NCI-H187 treated with DMSO at 0.1 percent for 48 hours (cell line): Measurements from ENCODE around the gene KIF25.

Experiments used
- DNase-seq: peaks from one replicate; lab custom pipeline; 2025; lab: John Stamatoyannopoulos, UW

Gene KIF25

DNA sequence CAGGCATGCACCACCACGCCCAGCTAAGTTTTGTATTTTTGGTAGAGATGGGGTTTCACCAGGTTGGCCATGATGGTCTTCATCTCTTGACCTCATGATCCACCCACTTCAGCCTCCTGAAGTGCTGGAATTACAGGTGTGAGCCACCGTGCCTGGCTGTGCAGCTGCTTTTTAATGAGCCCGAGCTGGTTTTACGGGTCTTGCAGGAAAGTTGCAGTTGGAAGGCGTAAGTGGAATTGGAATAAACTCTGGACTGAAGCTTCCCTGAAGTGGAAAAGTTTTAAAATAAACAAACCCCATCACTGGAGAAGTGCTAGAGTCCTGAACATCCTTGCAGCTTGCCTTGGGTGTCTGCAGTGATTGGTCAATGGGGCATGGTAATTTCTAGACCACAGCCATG, 40.4 kb downstream of the KIF25 start:
- DNase-seq: no peak

DNA sequence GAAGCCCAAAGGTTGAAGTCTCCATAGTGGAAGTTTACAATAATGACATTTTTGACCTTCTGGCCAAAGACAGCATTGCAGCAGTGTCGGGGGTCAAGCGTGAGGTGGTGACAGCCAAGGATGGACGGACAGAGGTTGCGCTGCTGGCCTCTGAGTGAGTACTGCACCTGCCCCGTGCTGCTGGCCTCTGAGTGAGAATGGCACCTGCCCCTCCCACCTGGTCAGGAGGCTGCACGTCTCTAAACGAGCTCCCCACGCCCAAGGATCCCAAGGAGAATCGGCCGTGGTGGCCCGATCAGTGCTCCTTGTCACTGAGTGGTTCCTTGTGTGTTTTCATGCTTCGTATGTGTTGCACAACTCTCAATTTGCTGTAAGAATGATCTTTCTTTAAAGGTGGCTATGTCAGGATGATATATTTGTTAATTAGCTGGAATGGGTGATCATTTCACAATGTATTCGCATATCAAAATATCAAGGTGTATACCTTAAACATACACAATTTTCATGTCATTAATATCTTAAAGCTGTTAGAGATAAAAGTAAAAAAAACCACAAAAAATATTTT, 41.2 kb downstream of the KIF25 start:
- DNase-seq: no peak

DNA sequence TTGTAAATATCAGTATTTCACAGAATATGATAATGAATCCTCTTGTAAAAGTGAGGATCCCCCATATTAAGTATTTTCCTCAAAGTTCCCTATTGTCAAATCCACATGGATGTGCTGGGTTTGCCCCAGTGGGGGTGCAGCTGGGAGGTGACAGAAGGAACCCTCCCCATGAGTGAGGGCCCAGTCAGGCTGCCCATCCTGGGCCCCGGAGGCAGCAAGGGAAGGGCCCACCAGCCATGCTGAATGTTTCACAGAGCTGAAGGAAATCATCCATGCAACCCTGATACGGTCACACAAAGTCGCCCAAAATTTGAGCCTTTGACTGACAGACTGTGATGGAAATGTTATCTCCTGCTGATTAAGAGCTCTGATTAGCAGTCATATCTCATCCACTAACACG, 41.8 kb downstream of the KIF25 start:
- DNase-seq: no peak

DNA sequence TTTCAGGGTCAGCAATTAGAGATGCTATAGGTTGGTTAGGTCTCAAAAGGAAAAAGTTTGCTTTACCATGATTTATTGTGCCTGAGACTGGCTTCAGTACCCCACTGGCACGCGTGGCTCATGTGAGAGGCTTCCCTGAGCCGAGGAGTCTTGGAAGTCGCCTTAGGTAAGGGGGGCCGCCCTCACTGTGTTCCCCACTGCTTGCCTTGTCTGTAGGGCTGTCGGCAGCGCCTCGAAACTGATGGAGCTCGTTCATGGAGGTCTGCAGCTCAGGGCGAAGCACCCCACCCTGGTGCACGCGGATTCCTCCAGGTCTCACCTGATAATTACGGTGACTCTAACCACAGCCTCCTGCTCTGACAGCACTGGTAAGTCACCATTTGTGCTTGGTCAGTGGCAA, 42.4 kb downstream of the KIF25 start:
- no peak for DNase-seq

DNA sequence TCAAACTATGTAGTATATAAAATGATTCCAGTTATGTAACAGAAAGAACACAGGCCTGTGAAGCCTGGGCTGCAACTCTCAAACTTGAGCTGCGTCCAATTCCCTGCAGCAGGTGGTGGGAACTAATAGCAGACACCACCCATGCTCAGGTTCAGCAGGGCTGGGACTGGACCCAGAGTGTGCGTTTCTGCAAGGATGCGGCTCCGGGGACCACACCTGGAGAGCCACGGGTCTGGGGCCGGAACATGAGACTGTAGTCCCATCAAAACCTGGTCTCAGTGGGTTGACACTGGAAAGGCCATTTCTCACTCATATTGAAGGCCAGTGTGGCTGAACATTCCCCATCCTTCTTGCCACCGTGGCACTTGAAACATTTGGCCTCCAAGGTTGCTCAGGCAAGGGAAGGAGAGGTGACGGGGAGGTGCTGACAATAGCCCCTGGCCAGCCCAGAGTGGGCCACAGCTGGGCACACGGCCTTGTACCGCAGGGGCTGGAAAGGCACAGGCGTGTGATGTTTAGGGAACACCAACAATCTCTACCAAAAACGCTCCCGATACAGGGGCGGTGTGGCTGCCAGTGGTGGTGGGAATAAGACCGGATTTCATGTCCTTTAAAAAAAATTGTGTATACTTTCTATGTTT, 43.5 kb downstream of the KIF25 start:
- no peak for DNase-seq

DNA sequence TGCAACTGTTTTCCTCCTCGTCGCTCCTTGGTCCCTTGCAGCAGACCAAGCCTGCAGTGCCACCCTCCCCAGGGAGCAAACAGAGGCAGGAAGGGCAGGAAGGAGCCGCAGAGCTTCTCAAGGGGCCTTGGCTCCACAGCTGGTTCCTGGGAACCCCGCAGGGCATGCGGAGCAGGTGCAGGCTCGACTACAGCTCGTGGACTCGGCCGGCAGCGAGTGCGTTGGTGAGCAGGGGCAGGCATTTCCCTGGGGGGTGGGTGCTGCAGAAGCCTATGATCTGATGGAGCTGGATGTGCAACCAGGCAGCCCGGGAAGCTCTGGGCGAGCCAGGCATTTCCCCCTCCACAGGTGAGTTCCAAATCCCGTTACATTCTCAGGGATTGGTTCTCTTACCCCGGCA, 44.5 kb downstream of the KIF25 start:
- DNase-seq: no peak

DNA sequence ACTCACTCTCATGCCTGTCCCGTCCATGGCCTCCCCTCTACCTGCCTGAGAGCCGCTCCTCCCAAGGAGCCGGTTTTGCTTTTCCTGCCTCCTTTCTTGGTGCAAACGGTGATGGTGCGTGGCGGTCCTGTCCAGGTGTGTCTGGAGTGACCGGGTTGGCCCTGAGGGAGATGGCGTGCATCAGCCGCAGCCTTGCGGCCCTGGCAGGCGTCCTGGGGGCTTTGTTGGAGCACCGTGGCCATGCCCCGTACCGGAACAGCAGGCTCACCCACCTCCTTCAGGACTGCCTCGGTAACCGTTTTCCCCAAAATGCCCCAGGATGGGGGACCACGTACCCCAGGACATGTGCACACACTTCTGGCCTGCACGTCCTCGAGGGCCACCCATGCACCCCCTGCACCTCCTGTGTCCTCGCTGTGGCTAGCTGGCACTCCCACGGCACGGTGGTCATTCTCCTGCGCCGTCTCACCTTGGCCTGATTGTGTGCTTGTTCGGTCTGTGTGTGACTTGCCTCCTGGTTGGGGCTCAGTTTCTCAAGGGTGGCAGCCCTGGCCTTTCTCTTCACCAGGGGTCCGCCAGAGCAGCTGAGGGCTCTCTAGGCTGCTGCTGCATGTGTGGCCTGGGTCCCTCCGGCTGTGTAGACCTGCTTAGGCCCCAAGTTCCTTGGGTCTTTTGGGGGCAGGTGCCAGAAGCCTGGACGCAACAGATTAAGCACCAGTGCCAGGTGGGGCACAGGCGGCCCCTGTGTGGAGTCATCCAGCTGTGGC, 45.1 kb downstream of the KIF25 start:
- DNase-seq: no peak

DNA sequence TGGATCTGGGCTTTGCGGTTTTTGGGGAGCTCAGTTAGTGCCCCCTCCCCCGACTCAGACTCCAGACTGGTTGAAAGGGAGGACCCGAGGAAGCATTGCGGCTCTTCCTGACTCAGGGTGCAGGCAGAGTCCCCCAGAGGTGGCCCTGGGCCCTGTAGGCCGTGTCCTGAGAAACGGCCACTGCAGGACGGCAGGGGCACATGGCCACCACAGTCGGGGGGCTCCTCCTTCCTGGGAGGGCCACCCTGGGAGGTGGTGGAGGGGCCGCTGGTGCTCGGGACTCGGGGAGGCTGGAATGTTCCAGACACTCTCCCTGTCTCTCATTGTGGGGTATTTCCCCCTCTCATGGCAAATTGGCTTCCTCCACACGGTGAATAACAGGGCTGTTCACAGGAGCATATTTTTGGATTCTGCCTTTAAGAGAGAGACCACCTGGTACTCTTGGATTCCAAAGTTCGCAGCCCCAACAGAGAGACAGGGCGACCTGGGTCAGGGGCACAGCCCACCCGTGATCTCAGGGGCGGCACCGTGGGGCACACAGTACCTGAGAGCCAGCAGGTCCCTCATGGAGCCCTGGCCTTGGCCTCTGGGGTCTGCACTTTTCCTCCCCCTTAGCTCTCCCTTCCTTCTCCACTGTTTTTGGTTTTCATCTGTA, 45.8 kb downstream of the KIF25 start:
- no peak for DNase-seq

DNA sequence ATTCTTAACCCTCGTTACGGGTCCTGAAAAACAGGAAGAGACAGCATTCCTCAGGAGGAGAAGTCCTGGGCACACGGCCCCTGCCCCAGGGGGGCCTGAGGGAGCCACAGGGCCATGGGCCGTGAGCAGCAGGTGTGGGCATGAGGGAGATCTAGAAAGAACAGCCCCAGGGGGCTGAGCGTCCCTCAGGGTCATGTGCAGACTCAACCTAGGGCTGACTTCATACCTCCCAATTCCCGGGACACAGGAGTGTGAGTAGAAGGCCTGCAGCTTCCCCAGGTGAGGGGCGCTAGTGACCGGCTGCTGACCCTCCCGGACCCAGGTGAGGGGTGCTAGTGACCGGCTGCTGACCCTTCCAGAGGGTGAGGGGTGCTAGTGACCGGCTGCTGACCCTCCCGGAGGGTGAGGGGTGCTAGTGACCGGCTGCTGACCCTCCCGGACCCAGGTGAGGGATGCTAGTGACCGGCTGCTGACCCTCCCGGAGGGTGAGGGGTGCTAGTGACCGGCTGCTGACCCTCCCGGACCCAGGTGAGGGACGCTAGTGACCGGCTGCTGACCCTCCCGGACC, 46.5 kb downstream of the KIF25 start:
- no peak for DNase-seq

DNA sequence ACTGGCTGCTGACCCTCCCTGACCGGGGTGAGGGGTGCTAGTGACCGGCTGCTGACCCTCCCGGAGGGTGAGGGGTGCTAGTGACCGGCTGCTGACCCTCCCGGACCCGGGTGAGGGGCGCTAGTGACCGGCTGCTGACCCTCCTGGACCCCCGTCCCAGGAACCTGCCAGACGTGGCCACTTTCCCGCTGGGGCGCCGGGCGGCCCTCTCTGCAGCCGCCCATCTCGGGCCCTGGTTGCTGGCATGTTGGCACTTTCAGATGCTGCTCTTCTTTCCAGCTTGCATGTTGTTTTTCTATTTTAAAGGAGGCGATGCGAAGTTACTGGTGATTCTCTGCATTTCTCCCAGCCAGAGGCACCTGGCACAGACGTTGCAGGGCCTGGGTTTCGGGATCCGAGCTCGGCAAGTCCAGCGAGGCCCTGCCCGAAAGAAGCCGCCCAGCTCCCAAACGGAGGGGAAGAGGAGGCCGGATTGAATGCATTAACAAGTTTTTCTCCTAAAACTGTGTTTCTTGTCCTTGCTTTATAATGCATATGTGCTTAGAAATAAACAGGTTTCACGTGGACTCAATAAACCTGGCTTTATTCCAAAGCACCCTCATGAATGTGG, 47.2 kb downstream of the KIF25 start:
- no peak for DNase-seq

DNA sequence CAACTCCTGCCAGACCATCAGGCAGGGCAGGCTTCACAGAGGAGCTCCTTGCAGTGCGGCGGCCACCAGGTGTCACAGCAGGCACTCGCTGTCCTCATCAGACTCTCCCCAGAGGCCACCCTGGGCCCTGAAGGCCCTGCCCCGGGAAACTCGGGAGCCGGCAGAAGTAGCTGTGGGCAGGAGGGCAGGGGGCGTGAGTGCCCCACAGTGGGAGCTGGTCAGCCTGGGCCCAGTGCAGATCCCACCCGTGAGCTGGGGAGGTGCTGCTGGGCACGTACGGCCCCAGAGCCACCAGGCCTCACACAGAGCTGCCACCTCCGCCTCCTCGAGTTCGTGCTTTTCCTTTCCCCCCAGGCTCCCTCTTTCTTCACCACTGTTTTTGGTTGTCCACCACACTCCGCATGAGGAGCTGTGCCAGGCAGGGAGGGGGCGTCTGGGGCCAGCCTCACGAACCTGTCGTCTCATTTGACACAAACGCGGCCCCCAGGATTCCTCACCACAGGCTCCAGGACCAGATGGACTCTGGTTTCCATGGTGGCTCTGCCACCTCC, 47.7 kb downstream of the KIF25 start:
- DNase-seq: no peak

DNA sequence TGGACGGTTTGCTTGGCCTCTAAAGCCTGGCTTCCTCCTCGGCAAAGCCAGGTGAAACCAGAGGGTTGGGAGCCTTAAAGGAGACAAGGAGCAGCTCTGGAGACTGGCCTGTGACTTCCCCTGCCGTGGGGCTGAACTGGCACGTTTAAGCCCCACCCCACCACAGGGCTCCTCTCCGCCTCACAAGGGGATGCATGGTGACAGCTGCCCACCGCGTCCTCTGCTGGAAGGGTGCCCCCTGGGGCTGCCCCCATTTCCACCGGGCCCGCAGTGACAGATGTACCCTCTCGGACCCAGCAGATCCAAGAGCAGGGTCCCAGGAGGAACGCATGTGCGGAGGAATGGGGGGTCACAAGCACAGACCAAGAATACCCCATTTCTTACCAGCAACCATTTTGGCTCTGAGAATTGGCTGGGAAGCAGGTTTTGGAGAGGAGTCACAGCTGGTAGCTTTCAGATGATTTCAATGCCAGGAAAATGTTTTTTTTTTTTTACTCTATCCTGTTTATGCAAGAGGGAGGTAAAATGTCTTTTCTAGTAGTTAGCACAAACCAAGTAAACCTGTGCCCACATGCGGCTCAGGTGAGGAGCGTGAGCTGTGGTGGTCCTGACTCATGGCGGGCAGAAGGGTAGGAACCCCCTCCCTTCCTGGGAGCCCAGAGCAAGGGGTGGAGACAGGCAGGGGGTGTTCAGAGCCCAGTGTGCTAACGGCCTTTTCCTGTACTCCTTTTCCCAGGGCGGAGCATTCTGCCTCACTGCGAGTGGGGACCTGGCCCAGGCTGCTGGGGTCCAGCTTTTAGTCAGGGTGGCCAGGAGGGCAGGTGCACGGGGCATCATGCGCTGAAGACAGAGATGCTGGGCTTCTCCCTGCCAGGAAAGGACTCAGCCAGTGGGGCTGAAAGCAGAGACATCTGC, 48.5 kb downstream of the KIF25 start:
- DNase-seq: no peak

DNA sequence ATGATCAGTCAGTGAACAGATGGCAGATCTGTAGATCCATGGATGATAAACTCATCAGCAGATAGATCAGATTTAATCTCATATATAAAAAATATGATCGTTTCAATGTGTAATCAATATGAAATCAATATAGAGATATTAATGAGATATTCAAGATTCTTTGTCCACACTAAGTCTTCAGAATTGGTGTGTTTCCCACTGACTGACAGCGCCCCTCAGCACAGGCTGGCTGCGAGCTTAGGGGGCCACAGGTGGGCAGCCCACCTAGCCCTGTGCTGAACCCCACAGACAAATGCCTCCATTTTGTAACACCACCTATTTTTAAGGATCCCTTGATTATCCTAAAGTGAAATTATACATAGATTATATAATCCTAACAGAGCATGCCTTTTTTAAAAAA, 49.2 kb downstream of the KIF25 start:
- no peak for DNase-seq

DNA sequence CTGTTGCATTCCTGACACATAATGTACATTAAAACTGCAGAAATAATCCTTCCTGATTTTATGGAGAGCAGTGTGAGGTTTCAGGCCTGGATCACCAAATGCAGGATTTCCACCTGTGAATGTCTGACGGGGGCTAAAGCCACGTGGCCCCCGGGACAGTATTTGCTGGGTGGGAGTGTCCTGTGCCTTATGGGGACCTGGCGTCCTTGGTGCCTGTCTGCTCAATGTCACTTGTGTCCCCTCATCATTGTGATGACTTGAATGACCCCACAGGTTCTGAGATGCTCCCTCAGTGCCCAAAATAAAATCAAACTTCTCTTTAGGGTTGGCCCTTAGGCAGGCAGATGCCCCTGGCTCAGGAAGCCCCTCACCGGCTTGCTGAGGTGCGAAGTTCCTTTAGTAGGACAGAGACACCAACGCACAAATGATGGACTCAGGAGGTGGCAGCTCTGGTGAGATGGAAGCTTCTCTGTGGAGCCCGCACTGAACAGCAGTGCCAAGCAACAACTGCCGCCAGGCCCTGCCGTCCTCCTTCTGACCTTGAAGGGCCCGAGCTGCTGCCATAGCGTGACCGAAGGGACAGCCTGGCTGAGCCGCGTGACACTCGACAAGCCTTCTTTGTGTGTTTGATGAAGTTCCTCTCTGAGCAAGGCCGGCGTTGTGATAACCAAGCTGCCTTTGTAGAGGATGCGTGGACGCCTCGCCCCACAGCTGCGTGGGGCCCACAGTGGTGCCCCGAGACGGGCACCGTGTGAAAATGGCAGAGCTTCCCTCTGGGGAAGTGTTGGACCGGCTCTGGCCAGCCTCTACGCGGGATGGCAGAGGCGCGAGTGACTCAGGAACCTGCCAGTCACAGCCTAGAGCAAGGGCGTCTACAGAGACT, 50.6 kb downstream of the KIF25 start:
- DNase-seq: no peak

DNA sequence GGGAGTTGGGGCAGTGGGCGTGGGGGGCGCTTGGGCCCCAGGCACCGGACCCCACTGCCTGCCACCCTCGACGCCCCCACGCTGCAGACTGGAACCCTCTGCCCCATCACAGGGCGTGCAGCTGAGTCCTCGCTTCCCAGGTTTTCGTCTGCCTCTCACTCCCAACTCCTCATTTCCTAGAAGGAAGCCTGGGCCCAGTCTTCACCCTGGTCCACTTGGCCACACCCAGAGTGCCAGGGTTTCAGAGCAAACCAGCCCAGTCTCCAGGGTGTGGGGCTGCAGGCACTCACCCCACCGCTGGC, 51.2 kb downstream of the KIF25 start:
- DNase-seq: no peak

DNA sequence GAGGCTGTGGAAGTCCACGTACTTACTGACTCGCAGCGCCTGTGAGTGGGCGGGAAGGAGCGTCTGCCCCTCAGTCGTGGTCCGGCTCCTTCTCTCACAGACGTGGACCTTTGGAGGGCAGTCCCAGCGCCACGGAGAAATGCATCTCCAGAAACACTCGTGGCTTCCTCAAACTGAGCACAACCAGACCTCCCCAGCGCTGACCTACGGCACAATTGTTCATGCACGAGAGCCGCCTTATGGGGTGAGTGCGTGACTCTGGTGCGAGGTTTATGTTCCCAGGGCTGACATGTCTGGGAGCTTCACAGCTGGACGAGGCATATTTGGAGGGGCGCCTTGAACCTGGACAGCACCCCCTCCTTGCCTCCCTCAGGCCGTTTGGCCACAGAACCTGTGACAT, 51.8 kb downstream of the KIF25 start:
- DNase-seq: no peak

DNA sequence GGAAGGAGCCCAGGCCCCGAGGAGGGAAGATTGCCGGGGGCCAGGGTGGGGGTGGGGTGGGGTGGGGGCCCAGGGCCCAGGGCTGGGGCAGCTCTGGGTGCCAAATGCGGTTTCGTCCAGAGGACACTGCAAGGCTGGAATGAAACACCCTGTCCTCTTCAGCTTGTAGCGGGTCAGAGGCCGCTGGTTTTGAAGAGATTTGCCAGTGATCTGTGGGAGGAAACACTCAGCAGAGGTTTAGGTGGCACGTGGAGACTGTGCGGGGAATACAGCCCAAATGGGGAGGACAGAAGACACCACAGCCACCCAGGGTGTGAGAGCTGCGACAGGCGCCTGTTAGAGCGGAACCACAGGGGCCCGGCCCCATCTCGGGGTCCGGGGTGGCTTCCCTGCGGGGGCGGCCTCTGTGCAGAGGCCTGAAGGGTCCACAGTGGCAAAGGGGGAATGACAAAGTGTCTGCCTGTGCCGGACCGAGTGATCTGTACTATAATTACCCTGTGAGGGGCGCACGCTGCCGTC, 52.3 kb downstream of the KIF25 start:
- no peak for DNase-seq

DNA sequence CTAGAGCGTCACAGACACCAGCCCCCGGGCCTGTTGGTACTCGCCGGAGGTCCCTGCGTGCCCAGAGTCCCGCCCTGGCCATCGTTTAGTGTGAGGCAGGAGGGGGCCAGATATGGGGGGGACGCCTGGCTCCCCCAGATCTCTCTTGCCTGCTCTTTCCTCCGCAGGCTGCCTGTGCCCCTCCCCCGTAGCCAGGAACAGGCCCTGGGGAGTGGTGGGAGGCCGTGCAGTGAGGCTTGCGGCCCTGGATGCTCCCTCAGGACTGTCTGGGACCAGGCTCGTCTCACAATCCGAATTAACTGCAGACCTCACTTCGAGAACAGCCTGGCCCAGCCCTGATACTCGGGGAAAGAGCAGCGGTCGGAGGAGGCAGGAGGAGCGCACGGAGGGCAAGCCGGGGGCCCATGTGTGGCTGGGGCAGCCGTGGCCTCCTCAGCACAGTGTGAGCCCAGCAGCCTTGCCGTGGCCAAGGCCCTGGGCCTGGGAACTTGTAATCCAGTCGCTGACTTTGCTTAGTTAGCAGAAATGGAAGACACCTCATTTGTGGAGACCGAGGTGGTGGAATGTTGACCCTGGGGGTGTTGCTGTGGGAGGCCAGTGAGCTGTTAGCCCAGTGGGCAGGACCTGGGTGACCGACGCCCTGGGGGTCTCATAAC, 52.9 kb downstream of the KIF25 start:
- DNase-seq: no peak

DNA sequence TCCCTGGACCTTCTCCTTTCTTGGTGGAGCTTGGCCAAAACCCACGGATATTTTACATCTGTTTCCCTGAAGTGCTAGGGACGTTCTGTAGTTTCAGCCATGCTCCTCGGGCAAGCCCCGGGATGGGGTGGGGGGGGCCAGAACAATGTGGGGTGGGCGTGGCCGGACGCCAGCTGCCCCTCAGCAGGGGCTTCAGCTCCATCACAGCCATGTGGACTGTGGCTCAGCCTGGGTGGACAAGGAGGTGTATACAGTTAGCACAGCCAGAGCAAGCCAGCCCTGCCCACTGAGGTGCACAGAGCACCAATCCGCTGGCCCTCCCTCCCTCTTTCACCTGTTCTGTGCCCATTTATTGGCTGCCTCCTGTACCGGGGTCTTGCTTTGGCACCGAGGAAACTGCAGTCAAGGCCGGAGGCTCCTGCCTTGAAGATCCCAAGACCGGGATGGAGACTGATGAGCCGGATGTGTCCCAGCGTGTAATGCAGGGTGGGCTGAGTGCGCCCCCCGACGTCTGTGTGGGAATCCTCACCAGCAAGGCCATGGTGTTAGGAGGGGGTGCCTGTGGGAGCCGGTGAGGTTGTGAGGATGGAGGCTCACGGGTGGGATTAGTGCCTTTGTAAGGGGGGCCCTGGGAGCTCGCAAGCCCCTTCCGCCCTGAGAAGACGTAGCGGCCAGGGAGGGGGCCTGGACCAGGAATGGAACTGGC, 53.6 kb downstream of the KIF25 start:
- no peak for DNase-seq
